Midbrain (tissue), 1 donor: ENCODE data around the gene ARHGAP25.

Experiments used
- DNase-seq: peaks from one replicate; lab custom pipeline; 2025; lab: John Stamatoyannopoulos, UW

The ARHGAP25 gene

GRCh38 chr2:68862889-68863288, 128.3 kb downstream of the ARHGAP25 start:
- DNase-seq: no peak

GRCh38 chr2:68863996-68864395, 129.4 kb downstream of the ARHGAP25 start:
- DNase-seq: no peak

- no peak for DNase-seq
These were observed 130.5 kb downstream of the ARHGAP25 start for GRCh38 chr2:68865108-68865507.

- no peak for DNase-seq
These were observed 135.6 kb downstream of the ARHGAP25 start for GRCh38 chr2:68870215-68870614.

GRCh38 chr2:68871159-68871764, 136.7 kb downstream of the ARHGAP25 start, which contains the start of gene BMP10:
TSS of gene BMP10 (minus strand) at chr2:68871397. CDS start at chr2:68871358, 39 bp downstream.
- DNase-seq: no peak
